ENCODE data around the gene GTF2H4. TPM values are rescaled to one million over a fixed set of nuclear protein-coding genes. Genes with fewer than 3 reads are reported as not detected.
"Not testable (repeated sequence)": the region's sequence is repeated elsewhere in the genome, so short reads cannot be mapped to it uniquely, and the experiment has no call there.

GTF2H4 gene
- total RNA-seq, result 29.8 and 32.1 TPM in 2 replicates

GRCh38 chr6:30907758-30908591 is at the start of gene GTF2H4:
TSS of gene GTF2H4 (plus strand) at chr6:30908207.
- intact Hi-C loops (cut with micrococcal nuclease), result loop anchor here (1.0 kb wide), 1 partner anchor 289 kb away; no protein-coding TSS in a partner anchor

DNA sequence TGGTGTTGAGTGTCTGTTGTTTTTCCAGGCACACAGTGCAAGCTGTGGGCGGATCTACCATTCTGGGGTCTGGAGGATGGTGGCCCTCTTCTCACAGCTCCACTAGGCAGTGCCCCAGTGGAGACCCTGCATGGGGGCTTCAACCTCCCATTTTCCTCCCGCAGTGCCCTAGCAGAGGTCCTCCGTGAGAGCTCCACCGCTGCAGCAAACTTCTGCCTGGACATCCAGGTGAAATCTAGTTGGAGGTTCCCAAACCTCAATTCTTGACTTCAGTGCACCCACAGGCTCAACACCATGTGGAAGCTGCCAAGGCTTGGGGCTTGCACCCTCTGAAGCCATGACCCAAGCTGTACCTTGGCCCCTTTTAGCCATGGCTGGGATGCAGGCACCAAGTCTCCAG is 48.3 kb upstream of the GTF2H4 start:
- intact Hi-C loops (cut with micrococcal nuclease), result not testable (repeated sequence)

DNA sequence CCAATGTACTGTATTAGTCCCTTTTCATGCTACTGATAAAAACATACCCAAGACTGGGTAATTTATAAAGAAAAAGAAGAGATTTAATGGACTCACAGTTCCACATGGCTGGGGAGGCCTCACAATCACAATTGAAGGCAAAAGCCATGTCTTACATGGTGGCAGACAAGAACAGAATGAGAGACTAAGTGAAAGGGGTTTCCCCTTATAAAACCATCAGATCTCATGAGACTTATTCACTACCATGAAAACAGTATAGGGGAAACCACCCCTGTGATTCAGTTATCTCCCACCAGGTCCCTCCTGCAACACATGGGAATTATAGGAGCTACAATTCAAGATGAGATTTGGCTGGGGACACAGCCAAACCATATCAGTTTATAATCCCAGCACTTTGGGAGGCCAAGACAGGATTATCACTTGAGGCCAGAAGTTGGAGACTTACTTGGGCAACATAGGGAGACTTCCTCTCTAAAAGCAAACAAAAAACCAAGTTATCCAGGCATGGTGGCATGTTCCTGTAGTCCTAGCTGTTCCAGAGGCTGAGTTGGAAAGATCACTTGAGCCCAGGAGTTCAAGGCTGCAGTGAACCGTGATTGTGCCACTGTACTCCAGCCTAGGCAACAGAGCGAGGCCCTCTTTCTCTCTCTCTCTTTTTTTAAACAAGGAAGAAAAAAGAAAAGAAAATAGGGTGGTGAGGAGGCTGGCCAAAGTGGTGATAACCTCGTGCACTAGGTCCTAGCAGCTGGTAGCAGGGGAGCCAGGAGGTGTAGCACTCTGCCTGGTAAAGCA is 46.6 kb upstream of the GTF2H4 start:
- intact Hi-C loops (cut with micrococcal nuclease), result no loop called here

DNA sequence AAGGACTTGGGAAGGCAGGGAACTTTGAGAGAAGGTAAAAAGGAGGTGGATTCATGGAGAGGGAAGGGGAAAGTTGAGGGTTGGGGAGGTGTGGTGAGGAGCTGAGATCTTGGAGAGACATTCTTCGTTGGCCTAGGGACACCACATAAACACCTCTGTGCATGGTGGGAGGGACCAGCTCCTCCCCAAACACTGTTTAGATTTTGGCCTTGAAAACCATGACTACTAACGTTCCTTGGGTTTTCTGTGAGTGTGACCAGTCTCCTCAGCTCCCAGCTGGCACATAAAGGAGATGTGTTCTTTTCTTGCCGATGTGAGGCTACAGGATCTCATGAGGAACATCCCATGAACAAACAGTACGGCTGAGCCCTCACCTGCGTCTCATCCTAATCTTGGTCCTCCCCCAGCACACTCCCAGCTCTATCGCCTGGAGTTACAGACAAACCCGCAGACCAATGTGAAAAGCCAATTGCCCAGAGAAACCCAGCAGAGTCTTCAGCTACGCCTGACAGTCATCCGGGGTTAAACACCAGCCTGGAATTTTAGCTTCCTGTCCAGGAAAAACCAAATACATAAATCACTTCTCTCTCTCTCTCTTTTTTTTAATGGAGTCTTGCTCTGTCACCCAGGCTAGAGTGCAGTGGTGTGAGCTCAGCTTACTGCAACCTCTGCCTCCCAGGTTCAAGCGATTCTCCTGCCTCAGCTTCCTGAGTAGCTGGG is 45.7 kb upstream of the GTF2H4 start:
- intact Hi-C loops (cut with micrococcal nuclease), result no loop called here

- intact Hi-C loops (cut with micrococcal nuclease), result no loop called here
Observed at GRCh38 chr6:30864325-30864724, 43.7 kb upstream of the GTF2H4 start.

GRCh38 chr6:30869241-30869749 is 38.7 kb upstream of the GTF2H4 start:
- intact Hi-C loops (cut with micrococcal nuclease), result not testable (repeated sequence)

DNA sequence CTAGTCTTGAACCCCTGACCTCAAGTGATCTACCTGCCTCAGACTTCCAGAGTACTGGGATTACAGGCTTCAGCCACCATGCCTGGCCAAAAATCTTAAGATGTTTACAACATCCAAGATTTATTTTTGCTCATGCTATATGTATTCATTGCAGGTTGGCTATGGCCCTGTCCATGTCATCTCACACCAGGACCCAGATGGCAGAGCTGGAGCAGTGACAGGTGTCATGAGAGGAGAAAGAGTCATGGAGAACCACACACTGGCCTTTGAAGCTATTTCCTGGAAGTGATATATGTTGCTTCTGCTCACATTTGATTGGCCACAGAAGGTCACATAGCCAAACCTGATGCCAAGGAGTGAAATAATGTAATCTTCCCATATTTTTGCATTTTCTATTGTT is 37.5 kb upstream of the GTF2H4 start:
- intact Hi-C loops (cut with micrococcal nuclease), result no loop called here

GRCh38 chr6:30871592-30872183 is 36.3 kb upstream of the GTF2H4 start:
- intact Hi-C loops (cut with micrococcal nuclease), result no loop called here

- intact Hi-C loops (cut with micrococcal nuclease), result no loop called here
Observed at GRCh38 chr6:30873137-30873640, 34.8 kb upstream of the GTF2H4 start.

GRCh38 chr6:30873795-30874194 is 34.2 kb upstream of the GTF2H4 start:
- intact Hi-C loops (cut with micrococcal nuclease), result not testable (repeated sequence)

DNA sequence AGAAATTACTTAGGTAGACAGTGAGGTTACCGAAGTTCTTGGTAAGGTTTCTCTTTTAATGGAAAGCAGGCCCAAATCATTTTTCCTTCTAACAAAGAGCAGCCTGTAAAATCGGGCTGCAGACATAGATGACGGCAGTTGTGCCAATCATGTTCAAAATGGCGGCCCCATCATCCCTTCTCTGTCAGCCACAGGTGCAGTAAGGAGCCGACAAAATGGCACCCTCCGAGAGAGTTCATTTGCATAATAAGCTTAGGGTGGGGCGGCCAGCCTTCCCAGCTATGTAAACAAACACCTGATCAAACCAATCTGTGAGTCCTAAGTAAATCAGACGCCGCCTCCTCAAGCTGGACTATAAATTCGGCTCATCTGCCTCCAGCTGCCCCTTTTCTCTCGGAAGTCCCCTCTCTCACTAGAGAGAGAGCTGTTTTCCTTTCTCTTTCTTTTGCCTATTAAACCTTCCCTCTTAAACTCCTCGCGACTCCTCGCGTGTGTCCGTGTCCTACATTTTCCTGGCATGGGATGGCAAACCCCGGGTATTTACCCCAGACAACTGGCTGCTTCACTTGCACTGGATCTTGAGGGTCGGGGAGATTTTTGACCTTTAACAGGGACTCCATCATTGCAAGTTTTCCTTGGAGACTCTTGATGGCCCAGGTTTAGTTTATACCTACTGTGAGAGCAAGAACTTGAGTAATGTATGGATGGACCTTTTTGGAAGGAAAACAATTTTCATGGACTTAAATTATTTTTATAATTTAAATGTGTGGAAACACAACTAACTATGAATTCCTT is 32.6 kb upstream of the GTF2H4 start:
- intact Hi-C loops (cut with micrococcal nuclease), result loop anchor here (2.0 kb wide), 1 partner anchor 197 kb away; no protein-coding TSS in a partner anchor

DNA sequence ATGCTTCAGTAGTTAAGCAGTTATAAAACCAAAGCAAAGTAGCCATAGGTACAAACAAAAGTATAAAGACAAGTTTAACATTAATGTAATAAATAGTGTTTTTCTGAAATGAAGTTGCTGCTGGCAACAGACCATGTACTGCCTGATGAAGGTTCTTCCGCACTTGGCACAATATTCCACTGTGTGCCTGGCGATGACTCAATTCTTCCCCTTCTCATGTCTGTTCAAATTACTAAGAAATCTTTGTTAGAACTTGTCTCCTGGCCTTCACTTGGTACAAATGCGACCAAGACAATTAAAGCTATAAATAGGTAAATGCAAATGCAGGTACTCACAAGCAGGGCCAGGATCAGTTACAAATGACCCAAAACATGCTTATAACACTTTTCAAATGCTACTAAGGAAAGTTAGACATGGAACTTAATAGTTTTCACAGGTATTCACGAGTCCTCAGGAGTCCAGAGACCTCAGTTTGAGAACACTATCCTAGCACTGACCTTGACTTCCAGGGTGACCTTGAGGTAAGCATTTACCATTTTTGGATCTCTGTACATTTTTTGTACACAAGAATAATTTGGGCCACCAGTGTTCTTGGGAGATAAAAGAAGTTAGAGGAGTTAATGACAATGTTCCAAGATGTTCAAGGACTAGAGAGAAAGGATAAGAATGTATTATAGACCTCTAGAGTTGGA is 31.8 kb upstream of the GTF2H4 start:
- intact Hi-C loops (cut with micrococcal nuclease), result loop anchor here (2.0 kb wide), 1 partner anchor 197 kb away; no protein-coding TSS in a partner anchor

DNA sequence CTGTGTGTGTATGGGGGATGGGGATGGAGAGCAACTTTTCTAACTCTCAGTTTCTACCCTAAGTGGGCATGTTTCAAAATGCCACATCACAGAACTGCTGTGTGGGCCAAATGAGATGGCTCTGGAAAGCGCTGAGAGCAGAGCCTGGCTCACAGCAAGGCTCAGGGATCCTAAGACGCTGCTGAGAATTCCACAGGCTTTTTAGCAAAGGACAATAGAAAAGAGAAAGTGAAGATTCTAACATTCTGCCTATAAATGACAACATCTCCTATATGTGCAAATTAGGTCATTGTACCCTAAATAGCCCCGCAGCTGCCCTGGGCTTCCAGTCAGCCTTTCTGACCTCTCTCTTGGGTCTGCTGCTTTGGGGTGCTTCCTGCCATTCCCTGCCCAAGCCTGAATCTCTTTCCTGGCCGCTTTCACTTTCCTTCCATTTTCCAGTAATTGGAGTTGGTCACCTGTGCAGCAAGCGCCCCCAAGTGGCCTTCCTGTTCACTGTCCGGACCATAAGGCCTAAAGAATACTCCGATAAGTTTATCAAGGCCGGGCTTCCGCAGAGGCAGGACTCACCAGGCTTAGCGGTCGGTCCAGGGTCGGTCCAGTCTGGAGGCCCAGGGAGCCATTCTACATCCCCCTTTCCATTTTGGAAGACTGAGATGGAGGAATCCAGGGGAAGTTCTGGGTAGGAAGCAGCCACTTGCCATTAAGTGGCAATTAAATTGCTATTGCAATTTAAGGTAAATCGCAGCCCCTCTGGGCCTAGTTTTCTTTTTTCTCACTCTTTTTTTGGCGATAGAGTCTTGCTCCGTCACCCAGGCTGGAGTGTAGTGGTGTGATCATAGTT is 30.4 kb upstream of the GTF2H4 start:
- intact Hi-C loops (cut with micrococcal nuclease), result loop anchor here (1.0 to 2.0 kb wide), 3 partner anchors 49 to 199 kb away; partner anchors contain the start of gene IER3

DNA sequence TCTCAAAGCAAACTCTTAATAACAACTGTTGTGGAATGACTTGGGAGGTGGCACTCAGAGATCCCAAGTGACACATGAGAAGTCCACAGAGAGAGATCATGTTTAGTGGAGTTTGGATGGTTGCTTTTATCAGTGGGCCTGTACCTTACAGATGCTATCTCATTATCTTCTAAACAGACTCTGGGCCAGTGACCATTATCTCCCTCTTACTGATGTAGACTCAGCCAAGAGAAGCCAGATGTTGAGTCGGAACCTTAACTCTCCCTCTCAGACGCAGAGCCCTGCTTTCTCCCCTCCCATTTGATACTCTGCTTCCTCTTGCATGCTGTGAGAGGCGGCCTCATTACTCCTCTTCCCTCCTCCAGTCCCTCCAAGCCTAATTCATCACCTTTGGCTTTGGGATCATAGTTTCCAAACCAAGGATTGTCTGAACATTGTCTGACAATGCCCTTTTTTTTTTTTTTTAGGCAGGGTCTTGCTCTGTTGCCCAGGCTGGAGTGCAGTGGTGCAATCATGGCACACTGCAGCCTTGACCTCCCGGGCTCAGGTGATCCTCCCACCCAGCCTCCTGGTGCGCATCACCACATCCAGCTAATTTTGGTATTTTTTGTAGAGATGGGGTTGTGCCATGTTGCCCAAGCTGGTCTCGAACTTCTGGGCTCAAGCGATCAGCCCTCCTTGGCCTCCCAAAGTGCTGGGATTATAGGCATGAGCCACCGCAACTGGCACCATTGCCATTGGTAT is 28.2 kb upstream of the GTF2H4 start:
- intact Hi-C loops (cut with micrococcal nuclease), result no loop called here

DNA sequence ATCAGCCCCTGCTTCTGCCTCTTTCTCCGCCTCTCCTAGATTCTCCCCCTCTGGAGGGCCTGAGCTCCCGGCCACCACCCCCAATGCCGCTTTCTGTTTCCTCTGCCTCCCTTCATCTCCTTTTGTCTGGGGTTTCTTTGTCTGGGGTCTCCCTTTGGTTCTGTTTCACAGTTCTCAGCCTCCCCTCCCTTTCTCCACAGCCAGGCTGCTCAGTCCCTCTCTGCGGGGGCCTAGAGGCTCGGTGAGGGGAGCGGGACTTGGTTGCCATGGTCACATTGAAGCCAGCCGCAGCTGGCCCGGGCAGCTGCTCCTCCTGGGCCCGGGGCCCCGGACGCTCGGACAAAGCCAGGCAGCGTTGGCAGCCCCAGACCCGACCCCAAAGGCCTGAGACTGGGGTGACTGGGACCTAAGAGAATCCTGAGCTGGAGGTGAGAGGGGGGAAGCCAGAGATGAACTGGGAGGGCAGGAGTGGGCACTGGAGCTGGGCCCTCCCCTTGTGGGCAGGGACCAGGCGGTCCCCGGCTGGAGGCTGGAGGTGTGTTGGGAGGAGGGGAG is 27.2 kb upstream of the GTF2H4 start:
- intact Hi-C loops (cut with micrococcal nuclease), result no loop called here

DNA sequence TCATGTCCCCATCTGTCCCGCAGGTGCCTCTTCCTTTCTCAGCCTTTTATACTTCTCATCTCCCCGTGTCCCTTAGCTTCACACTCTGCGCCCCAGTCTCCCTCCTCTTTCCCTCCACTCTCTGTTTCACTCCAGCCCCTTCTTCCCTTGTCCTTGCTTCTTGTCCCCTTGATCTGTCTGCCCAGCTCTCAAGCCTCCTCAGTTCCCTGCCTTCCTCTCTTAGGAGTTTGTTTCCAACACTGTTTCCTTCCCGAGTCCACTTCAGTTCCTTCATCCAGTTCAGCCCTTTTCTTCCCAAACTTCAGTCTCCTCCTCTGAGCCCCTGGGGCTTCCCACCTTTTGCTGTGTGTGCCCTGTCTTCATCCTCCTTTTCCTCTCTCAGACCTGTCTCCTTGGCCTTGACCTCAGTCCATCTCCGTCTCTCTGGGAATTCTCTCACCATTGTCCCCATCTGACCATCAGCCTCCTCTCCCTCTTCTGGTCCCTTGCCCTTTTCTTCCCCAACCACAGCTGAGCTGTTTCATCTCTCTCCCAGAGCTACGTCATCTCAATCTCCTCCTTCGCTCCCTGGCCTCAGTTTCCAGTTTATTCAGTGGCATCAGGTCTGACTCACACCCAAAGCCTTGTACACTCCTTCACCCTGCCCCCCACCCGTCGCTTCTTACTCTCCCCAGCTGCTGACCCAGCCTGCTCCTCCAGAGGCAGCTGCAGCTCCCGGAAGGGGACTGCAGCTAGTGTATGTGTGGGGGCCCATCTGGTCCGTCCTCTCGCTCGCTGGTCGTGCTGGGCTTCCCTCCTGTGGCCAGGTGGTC is 26.4 kb upstream of the GTF2H4 start:
- intact Hi-C loops (cut with micrococcal nuclease), result no loop called here
